Chondrocyte (in vitro differentiated cells): ENCODE measurements around the gene TPCN1. TPM values are rescaled to one million over a fixed set of nuclear protein-coding genes. Genes with fewer than 3 reads are reported as not detected.

Source experiments
- DNase-seq: peaks from one replicate; pipeline ENCODE4 v3.0.0; 2021; ENCODE audit warnings: mixed read lengths, low spot score
- H3K27ac Mint-ChIP-seq: one replicate; pipeline ENCODE4 v1.8.0; 2021; ENCODE audit warnings: mild to moderate bottlenecking, moderate library complexity, mixed read lengths; ENCODE audit not compliant: unreplicated experiment
- H3K27me3 Mint-ChIP-seq: 2 replicates; pipeline ENCODE4 v1.8.0; 2021; ENCODE audit warnings: low read depth, mixed read lengths
- H3K36me3 Mint-ChIP-seq: 2 replicates; pipeline ENCODE4 v1.8.0; 2021; ENCODE audit warnings: low read depth, mixed read lengths
- H3K4me1 Mint-ChIP-seq: 2 replicates; pipeline ENCODE4 v1.8.0; 2021; ENCODE audit warnings: low read depth, mild to moderate bottlenecking, mixed read lengths
- H3K4me3 Mint-ChIP-seq: one replicate; pipeline ENCODE4 v1.8.0; 2021; ENCODE audit warnings: mild to moderate bottlenecking, moderate library complexity, mixed read lengths; ENCODE audit not compliant: unreplicated experiment
- H3K9me3 Mint-ChIP-seq: 2 replicates; pipeline ENCODE4 v1.8.0; 2021; ENCODE audit warnings: low read depth, mixed read lengths
- CTCF ChIP-seq: fragments of 200-600 bp; sonication (generic); IDR thresholded peaks from 2 replicates; pipeline ENCODE4 v1.5.0; 2021; ENCODE audit warnings: antibody characterized with exemption, mild to moderate bottlenecking, moderate library complexity
- total RNA-seq: library from RNA; stranded (reverse); gene quantifications from 3 replicates; pipeline ENCODE4 v1.2.1, GENCODE V29; 2021

The TPCN1 gene
- total RNA-seq, 1 donor from 2014 or later, result 35.9 TPM

DNA sequence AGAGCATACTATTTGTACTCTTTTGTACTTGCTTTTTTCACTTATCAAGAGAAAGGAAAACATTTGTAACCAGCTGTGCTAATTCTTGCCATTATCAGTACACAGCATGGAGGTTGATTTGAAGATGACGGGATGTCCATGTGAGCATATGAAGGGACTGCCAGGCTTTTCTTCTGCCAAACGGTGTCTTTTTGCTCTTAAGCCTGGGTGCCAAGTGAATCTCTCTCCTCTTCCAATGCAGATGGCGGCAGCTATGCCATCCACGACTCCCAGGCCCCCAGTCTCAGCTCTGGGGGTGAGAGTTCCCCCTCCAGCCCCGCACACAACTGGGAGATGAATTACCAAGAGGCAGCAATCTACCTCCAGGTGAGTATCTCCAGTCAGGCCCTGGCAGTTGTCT, 38.9 kb downstream of the TPCN1 start:
- Mint-ChIP-seq H3K4me3 (no peak overlapping the region), H3K36me3 (peaks cover 3% of the 10 kb centered on the region), H3K27ac (peak overlapping the region; percentile 87), H3K27me3 (no peaks in the 10 kb centered on the region), H3K4me1 (peaks cover 25% of the 10 kb centered on the region), H3K9me3 (no peaks in the 10 kb centered on the region)
- TF ChIP-seq CTCF, result no peak
- DNase-seq, result peak; percentile 46

DNA sequence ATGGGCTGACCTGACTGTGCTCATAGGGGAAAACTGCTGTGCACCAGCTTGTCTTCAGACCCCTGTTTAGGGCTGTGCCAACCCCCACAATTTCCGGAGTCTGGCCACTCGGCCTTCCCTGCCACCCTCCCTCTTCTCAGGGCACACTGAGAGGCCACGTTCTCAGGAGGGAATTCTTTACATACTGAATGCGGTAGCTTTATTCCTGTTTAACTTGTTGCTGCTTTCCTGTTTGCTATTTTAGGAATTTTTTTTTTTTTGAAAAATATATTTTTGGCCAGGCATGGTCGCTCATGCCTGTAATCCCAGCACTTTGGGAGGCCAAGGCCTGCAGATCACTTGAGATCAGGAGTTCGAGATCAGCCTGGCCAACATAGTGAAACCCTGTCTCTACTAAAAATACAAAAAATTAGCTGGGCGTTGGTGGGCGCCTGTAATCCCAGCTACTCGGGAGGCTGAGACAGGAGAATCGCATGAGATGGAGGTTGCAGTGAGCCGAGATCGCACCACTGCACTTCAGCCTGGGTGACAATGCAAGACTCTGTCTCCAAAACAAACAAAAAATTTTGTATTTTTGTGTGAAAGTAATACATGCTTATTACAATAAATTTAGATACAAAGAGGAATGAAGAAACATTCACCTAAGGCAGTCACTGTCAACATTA, 39.5 kb downstream of the TPCN1 start:
- Mint-ChIP-seq H3K4me1 (peaks cover 25% of the 10 kb centered on the region), H3K9me3 (no peaks in the 10 kb centered on the region), H3K4me3 (no peak overlapping the region), H3K27me3 (no peaks in the 10 kb centered on the region), H3K27ac (peak overlapping the region; percentile 87), H3K36me3 (peaks cover 3% of the 10 kb centered on the region)
- TF ChIP-seq CTCF, result no peak
- DNase-seq, result peak; percentile 28

DNA sequence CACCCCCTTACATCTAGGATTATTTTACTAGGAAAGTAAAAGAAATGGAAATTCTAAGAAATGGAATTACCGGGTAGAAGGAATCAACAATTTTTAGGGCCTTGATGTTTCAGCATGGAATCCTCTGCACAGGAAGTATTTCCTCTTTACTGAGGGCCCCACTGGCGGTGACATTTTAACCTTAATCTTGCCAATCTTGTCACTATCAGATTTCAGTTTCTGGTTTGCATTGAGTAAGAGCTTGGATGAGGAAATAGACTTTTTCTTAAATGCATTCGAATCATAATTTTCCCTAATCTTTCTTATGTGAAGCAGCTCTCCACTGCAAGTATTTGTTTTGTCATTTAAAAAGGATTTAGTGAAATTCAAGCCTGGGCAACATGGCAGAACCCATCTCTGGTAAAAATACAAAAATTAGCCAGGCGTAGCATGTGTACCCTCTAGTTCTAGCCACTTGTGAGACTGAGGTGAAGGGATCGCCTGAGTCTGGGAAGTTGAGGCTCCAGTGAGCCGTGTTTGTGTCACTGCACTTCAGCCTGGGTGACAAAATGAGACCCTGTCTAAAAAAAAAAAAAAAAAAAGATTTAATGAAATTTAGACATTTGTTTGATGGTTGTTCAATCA, 40.7 kb downstream of the TPCN1 start:
- no peak for TF ChIP-seq CTCF
- Mint-ChIP-seq H3K9me3 (no peaks in the 10 kb centered on the region), H3K4me3 (no peak overlapping the region), H3K36me3 (peaks cover 9% of the 10 kb centered on the region), H3K27me3 (no peaks in the 10 kb centered on the region), H3K4me1 (peaks cover 25% of the 10 kb centered on the region), H3K27ac (no peak overlapping the region)
- peak; percentile 5 for DNase-seq

DNA sequence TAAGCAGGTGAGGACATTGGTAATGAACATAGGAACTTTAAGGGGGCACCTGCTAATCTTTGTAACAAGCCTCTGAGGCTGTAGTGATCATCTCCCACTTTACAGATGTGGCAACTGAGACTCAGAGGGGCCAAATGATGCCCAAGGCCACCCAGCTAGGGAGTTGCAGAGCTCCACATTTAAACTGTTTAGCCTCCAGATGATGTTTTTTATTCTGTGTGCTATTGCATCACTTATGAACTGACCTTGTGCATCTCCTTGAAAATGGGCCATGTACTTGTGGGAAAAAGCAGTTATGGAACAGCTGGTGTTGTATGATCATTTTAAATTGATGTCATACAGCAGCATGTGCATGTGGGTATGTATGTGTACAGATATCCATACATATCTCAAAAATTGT, 41.4 kb downstream of the TPCN1 start:
- H3K4me3 Mint-ChIP-seq, result no peak overlapping the region
- peaks cover 12% of the 10 kb centered on the region for H3K36me3 Mint-ChIP-seq
- DNase-seq, result peak; percentile 1
- H3K9me3 Mint-ChIP-seq, result no peaks in the 10 kb centered on the region
- no peaks in the 10 kb centered on the region for H3K27me3 Mint-ChIP-seq
- H3K27ac Mint-ChIP-seq, result no peak overlapping the region
- TF ChIP-seq CTCF, result no peak
- peaks cover 25% of the 10 kb centered on the region for H3K4me1 Mint-ChIP-seq

DNA sequence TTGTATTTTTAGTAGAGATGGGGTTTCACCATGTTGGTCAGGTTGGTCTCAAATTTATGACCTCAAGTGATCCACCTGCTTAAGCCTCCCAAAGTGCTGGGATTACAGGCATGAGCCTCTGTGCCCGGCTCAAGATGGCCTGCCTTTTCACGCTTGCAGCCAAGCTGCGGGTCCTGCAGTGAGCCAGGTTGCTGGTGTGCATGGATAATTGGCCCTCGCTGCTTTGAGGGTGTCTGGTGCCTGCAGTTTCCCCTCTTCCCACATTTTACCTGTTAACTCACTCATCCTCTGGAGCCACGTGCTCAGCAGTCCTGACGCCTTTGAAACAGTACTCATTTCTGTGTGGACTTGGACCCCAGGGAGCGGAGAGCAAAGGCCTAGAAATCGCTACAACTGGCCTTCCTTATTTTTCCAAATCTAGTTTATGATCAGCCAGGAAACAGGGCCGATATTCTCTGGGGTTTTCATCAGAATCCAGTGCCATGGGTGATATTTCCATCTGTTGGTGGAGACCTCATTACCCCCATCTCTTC, 42.2 kb downstream of the TPCN1 start:
- Mint-ChIP-seq H3K27me3 (no peaks in the 10 kb centered on the region), H3K27ac (no peak overlapping the region), H3K9me3 (no peaks in the 10 kb centered on the region), H3K36me3 (peaks cover 16% of the 10 kb centered on the region), H3K4me3 (no peak overlapping the region), H3K4me1 (peaks cover 25% of the 10 kb centered on the region)
- no peak for TF ChIP-seq CTCF
- DNase-seq, result peak; percentile 40
